Osteoblast (primary cell): ENCODE data around the gene CAMK4. TPM values are rescaled to one million over a fixed set of nuclear protein-coding genes. Genes with fewer than 3 reads are reported as not detected.

Experiments used
- DNase-seq: peaks from one replicate; pipeline ENCODE4 v3.0.0; 2011; ENCODE audit warnings: low spot score, mixed read lengths; ENCODE audit not compliant: insufficient read length; ENCODE audit errors: missing footprints
- H2AFZ ChIP-seq: 2 replicates; pipeline ENCODE4 v1.6.0; 2011; ENCODE audit warnings: mild to moderate bottlenecking, low read length
- H3K27ac ChIP-seq: 2 replicates; pipeline ENCODE4 v1.5.1; 2011; ENCODE audit warnings: mild to moderate bottlenecking, low read depth, low read length, moderate library complexity
- H3K27me3 ChIP-seq: 2 replicates; pipeline ENCODE4 v1.6.0; 2012; ENCODE audit warnings: mild to moderate bottlenecking, control low read depth, inconsistent platforms, low read length, moderate library complexity; ENCODE audit not compliant: insufficient read depth
- H3K36me3 ChIP-seq: 2 replicates; pipeline ENCODE4 v1.5.1; 2011; ENCODE audit warnings: mild to moderate bottlenecking, low read length, control low read depth, moderate library complexity; ENCODE audit not compliant: insufficient read depth
- H3K4me1 ChIP-seq: 2 replicates; pipeline ENCODE4 v1.5.1; 2011; ENCODE audit warnings: mild to moderate bottlenecking, low read length, control low read depth, moderate library complexity; ENCODE audit not compliant: insufficient read depth
- H3K4me2 ChIP-seq: 2 replicates; pipeline ENCODE4 v1.6.0; 2011; ENCODE audit warnings: mild to moderate bottlenecking, low read length; ENCODE audit not compliant: insufficient read depth
- H3K4me3 ChIP-seq: fragments of 200-600 bp; sonication (generic); 3 replicates; pipeline ENCODE4 v1.5.1; 2012; ENCODE audit warnings: mild to moderate bottlenecking, low read length, inconsistent platforms; ENCODE audit not compliant: insufficient read depth
- H3K79me2 ChIP-seq: 2 replicates; pipeline ENCODE4 v1.6.0; 2012; ENCODE audit warnings: mild to moderate bottlenecking, low read length, control low read depth, inconsistent platforms; ENCODE audit not compliant: insufficient read depth
- H3K9me3 ChIP-seq: 2 replicates; pipeline ENCODE4 v1.5.1; 2011; ENCODE audit warnings: low read depth, low read length, control low read depth
- H4K20me1 ChIP-seq: 2 replicates; pipeline ENCODE4 v1.6.0; 2012; ENCODE audit warnings: mild to moderate bottlenecking, low read length, control low read depth; ENCODE audit not compliant: insufficient read depth
- total RNA-seq: library from RNA; depleted of rRNA; stranded (reverse); fragments of >200 nt; gene quantifications from 2 replicates; pipeline ENCODE4 v1.2.3, GENCODE V29; 2012
- TF ChIP-seq, protein P1 (sequence below): IDR thresholded peaks from 2 replicates; pipeline ENCODE4 v1.5.1; 2011; ENCODE audit warnings: mild to moderate bottlenecking, low read depth, low read length, moderate library complexity; ENCODE audit errors: extremely low read depth

Gene CAMK4
- total RNA-seq, 1 donor: 0.72 TPM

DNA sequence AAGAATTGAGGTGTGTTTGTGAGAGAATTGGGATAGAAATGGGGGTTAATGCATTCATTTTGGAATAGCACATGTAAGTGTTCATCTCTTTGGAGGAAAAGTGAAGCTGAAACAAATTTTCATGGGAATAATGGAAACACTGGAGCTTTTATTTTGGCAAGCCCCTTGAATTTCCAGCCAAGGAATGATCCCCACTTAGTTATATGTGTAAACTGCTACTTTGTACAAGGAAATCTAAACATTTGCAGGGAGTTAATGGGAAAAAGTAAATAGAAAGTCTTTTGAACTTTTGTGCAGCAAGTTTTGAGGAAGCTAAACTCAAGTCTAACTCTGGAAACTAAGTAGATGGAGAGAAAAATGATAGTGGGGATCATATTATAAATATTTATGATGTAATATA, 44.1 kb downstream of the CAMK4 start:
- no peaks in the 10 kb centered on the region for H3K27me3 ChIP-seq
- no peak overlapping the region for H2AFZ ChIP-seq
- H3K36me3 ChIP-seq: no peaks in the 10 kb centered on the region
- TF ChIP-seq, protein P1, sequence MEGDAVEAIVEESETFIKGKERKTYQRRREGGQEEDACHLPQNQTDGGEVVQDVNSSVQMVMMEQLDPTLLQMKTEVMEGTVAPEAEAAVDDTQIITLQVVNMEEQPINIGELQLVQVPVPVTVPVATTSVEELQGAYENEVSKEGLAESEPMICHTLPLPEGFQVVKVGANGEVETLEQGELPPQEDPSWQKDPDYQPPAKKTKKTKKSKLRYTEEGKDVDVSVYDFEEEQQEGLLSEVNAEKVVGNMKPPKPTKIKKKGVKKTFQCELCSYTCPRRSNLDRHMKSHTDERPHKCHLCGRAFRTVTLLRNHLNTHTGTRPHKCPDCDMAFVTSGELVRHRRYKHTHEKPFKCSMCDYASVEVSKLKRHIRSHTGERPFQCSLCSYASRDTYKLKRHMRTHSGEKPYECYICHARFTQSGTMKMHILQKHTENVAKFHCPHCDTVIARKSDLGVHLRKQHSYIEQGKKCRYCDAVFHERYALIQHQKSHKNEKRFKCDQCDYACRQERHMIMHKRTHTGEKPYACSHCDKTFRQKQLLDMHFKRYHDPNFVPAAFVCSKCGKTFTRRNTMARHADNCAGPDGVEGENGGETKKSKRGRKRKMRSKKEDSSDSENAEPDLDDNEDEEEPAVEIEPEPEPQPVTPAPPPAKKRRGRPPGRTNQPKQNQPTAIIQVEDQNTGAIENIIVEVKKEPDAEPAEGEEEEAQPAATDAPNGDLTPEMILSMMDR: no peak
- H3K27ac ChIP-seq: no peak overlapping the region
- DNase-seq: no peak
- H3K4me3 ChIP-seq: no peak overlapping the region
- no peak overlapping the region for H3K4me2 ChIP-seq
- no peaks in the 10 kb centered on the region for H3K4me1 ChIP-seq
- H3K79me2 ChIP-seq: no peaks in the 10 kb centered on the region
- H3K9me3 ChIP-seq: no peaks in the 10 kb centered on the region
- H4K20me1 ChIP-seq: no peaks in the 10 kb centered on the region

DNA sequence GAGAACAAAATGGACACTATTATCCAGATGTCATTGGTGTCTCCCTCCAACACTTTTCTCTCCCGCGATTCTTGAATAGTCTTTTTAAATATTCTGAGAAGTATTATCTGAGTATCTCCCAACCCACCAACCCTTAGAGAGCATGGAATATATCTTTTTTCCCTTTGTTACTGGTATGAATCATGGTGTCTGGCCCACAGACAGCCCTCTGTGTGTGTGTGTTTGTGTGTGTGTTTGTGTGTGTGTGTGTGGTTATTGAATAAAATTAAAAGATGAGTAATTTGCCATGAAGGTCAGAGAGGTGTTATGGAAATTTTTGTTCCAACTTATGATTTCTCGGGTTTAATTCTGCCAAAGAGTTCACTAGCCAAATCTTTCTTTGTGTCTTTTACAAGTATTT, 47.7 kb downstream of the CAMK4 start:
- no peaks in the 10 kb centered on the region for H3K79me2 ChIP-seq
- H3K9me3 ChIP-seq: no peaks in the 10 kb centered on the region
- no peak overlapping the region for H3K4me2 ChIP-seq
- no peak overlapping the region for H3K27ac ChIP-seq
- no peaks in the 10 kb centered on the region for H3K27me3 ChIP-seq
- H3K4me1 ChIP-seq: no peaks in the 10 kb centered on the region
- no peak overlapping the region for H2AFZ ChIP-seq
- TF ChIP-seq, protein P1: no peak
- no peak for DNase-seq
- no peaks in the 10 kb centered on the region for H4K20me1 ChIP-seq
- H3K4me3 ChIP-seq: no peak overlapping the region
- no peaks in the 10 kb centered on the region for H3K36me3 ChIP-seq

DNA sequence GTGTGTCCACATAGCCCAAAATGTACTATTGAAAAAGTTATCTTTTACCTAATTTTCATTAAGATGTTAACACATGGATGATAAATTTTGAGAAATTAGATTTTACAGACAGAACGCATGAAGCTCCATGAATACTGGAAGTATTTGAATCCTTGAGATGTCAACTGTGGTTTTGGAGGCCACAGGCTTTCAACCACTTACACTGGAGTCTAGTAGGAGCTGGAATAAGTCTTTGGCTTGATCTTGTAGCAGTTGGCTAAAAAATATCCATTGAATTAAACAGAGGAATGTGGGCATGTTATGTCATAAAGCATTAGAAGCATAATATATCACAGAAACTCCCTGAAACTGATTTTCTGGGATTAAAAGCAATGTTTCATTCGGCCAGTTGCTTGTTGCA, 52.9 kb downstream of the CAMK4 start:
- TF ChIP-seq, protein P1: no peak
- no peak for DNase-seq
- H3K4me2 ChIP-seq: no peak overlapping the region
- H3K4me1 ChIP-seq: no peaks in the 10 kb centered on the region
- H4K20me1 ChIP-seq: no peaks in the 10 kb centered on the region
- H3K9me3 ChIP-seq: no peaks in the 10 kb centered on the region
- no peaks in the 10 kb centered on the region for H3K79me2 ChIP-seq
- H3K4me3 ChIP-seq: no peak overlapping the region
- H3K36me3 ChIP-seq: no peaks in the 10 kb centered on the region
- H3K27me3 ChIP-seq: no peaks in the 10 kb centered on the region
- H3K27ac ChIP-seq: no peak overlapping the region
- no peak overlapping the region for H2AFZ ChIP-seq

DNA sequence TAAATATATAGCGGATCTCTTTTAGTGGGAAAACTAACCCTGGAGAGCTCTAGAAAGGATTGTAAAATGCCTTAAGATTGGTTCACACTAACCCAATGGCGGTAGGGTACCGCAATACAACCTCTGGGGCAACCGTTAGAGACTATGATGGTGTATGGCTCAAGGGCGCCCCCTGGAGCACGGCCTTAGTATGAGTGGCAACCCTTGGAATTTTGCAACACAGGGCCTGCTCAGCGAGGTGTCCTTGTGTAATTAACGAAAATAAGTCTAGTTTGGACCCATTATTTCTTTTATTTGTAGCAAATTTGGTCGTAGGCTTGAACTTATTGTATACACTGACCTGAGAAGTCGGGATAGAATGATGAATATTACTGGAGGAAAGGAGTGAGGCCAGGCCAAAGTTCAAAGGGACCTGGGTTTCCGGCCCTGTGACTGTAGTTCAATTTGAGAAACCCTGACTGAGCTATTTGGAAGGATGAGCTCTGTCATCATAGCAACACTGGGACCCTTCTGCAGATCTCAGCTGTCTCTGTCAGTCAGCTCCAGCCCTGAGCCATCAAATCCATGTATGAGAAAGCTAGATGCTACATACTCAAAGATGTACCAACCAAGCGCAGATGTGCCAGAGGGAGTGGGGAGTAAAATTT, 54.8 kb downstream of the CAMK4 start:
- H3K4me1 ChIP-seq: no peaks in the 10 kb centered on the region
- no peaks in the 10 kb centered on the region for H3K79me2 ChIP-seq
- no peaks in the 10 kb centered on the region for H3K27me3 ChIP-seq
- H4K20me1 ChIP-seq: no peaks in the 10 kb centered on the region
- no peak overlapping the region for H2AFZ ChIP-seq
- no peak overlapping the region for H3K4me2 ChIP-seq
- DNase-seq: peak; percentile 45
- TF ChIP-seq, protein P1: peak; percentile 88
- H3K9me3 ChIP-seq: no peaks in the 10 kb centered on the region
- no peak overlapping the region for H3K4me3 ChIP-seq
- H3K27ac ChIP-seq: no peak overlapping the region
- H3K36me3 ChIP-seq: no peaks in the 10 kb centered on the region
